Neuronal stem cell (in vitro differentiated cells): ENCODE results near the gene MAGEL2. TPM values are rescaled to one million over a fixed set of nuclear protein-coding genes. Genes with fewer than 3 reads are reported as not detected.
A peak's percentile ranks its signal among the peaks of the same experiment; 100 is the strongest.

Experiments
- DNase-seq: peaks from one replicate; pipeline ENCODE4 v3.0.0-alpha.2; 2013; ENCODE audit warnings: low spot score
- H2AFZ ChIP-seq: one replicate; pipeline ENCODE4 v1.6.1; 2013; ENCODE audit warnings: mild to moderate bottlenecking, low read length, inconsistent platforms
- H2AK5ac ChIP-seq: 2 replicates; pipeline ENCODE4 v1.6.1; 2013; ENCODE audit warnings: low read depth, mild to moderate bottlenecking, inconsistent platforms, low read length, moderate library complexity, mixed read lengths
- H2BK120ac ChIP-seq: 2 replicates; pipeline ENCODE4 v1.6.1; 2013; ENCODE audit warnings: low read depth, mild to moderate bottlenecking, inconsistent platforms, low read length, moderate library complexity, mixed read lengths
- H2BK12ac ChIP-seq: one replicate; pipeline ENCODE4 v1.6.1; 2013; ENCODE audit warnings: low read length, inconsistent platforms
- H2BK15ac ChIP-seq: 2 replicates; pipeline ENCODE4 v1.6.1; 2013; ENCODE audit warnings: mild to moderate bottlenecking, low read length, inconsistent platforms, mixed read lengths
- H2BK5ac ChIP-seq: one replicate; pipeline ENCODE4 v1.6.1; 2013; ENCODE audit warnings: inconsistent platforms, mild to moderate bottlenecking, low read length, moderate library complexity
- H3K14ac ChIP-seq: one replicate; pipeline ENCODE4 v1.6.1; 2013; ENCODE audit warnings: low read length, inconsistent platforms
- H3K18ac ChIP-seq: 2 replicates; pipeline ENCODE4 v1.6.1; 2013; ENCODE audit warnings: low read length, inconsistent platforms
- H3K23ac ChIP-seq: 2 replicates; pipeline ENCODE4 v1.6.1; 2013; ENCODE audit warnings: low read depth, mild to moderate bottlenecking, mixed read lengths, low read length, inconsistent platforms; ENCODE audit not compliant: poor library complexity
- H3K27ac ChIP-seq: replicated peaks from 3 replicates; pipeline ENCODE4 v1.5.1; 2013; ENCODE audit warnings: low read length, inconsistent platforms
- H3K27me3 ChIP-seq, 3 experiments: 2 replicates each; pipeline ENCODE4 v1.6.1; 2013; ENCODE audit warnings: low read length in 3 of 3, mild to moderate bottlenecking in 2 of 3, inconsistent platforms in 1 of 3, low read depth in 1 of 3, mixed read lengths in 1 of 3, moderate library complexity in 1 of 3; ENCODE audit not compliant: control insufficient read depth in 3 of 3, insufficient read depth in 3 of 3
- H3K36me3 ChIP-seq, 2 donors: replicated peaks in 1 of 2; 2 replicates each; pipeline ENCODE4 v1.6.1; 2013; ENCODE audit warnings: low read length in 2 of 2; ENCODE audit not compliant: control insufficient read depth in 2 of 2, insufficient read depth in 2 of 2
- H3K4ac ChIP-seq: 2 replicates; pipeline ENCODE4 v1.6.1; 2013; ENCODE audit warnings: inconsistent platforms, mild to moderate bottlenecking, low read length, moderate library complexity
- H3K4me1 ChIP-seq, 2 donors: 1 replicate in 1 of 2; 2 replicates in 1 of 2; pipeline ENCODE4 v1.6.1; 2013; ENCODE audit warnings: low read length in 2 of 2, low read depth in 1 of 2; ENCODE audit not compliant: control insufficient read depth in 2 of 2, insufficient read depth in 1 of 2
- H3K4me2 ChIP-seq: one replicate; pipeline ENCODE4 v1.6.1; 2013; ENCODE audit warnings: mild to moderate bottlenecking, low read length, inconsistent platforms; ENCODE audit not compliant: insufficient read depth, poor library complexity, severe bottlenecking
- H3K4me3 ChIP-seq, 2 donors: 2 replicates each; pipeline ENCODE4 v1.5.1; 2013; ENCODE audit warnings: low read length in 2 of 2, mild to moderate bottlenecking in 2 of 2, inconsistent platforms in 1 of 2, moderate library complexity in 1 of 2
- H3K79me1 ChIP-seq: one replicate; pipeline ENCODE4 v1.6.1; 2013; ENCODE audit warnings: low read depth, mild to moderate bottlenecking, inconsistent platforms, low read length, moderate library complexity
- H3K9ac ChIP-seq: one replicate; pipeline ENCODE4 v1.6.1; 2013; ENCODE audit warnings: mild to moderate bottlenecking, low read depth, low read length, inconsistent platforms; ENCODE audit not compliant: poor library complexity
- H3K9me3 ChIP-seq, 2 donors: replicated peaks in 1 of 2; 2 replicates each; pipeline versions ENCODE3 to v1.6.1; 2013; ENCODE audit warnings: low read length in 2 of 2, mild to moderate bottlenecking in 2 of 2, inconsistent platforms in 1 of 2, low read depth in 1 of 2, mixed read lengths in 1 of 2, moderate library complexity in 1 of 2; ENCODE audit not compliant: control insufficient read depth in 2 of 2, insufficient read depth in 1 of 2
- H4K8ac ChIP-seq: one replicate; pipeline ENCODE4 v1.6.1; 2013; ENCODE audit warnings: low read depth, mild to moderate bottlenecking, inconsistent platforms, low read length, moderate library complexity
- H4K91ac ChIP-seq: one replicate; pipeline ENCODE4 v1.6.1; 2013; ENCODE audit warnings: low read length, low read depth, mild to moderate bottlenecking, inconsistent platforms; ENCODE audit not compliant: poor library complexity
- WGBS, 2 donors: extraction: QIAGEN DNeasy Blood & Tissue Kit; methylation state at CpG; one replicate each; pipeline ENCODE4 v1.1.7; 2013; ENCODE audit warnings: missing lambda C conversion rate in 2 of 2, mixed read lengths in 1 of 2; ENCODE audit not compliant: insufficient read length in 2 of 2, insufficient replicate concordance in 1 of 2; ENCODE audit errors: extremely low coverage in 2 of 2; 5-methylcytosine and 5-hydroxymethylcytosine counted together
- polyA plus RNA-seq, 2 experiments: library from polyadenylated mRNA; stranded (reverse); fragments of 200-250 nt; gene quantifications; one replicate each; pipeline ENCODE4 v1.2.3, GENCODE V29; 2013

The MAGEL2 gene
- polyA plus RNA-seq (2013, experiment 1 of 2): 3.0 TPM
- 3.0 TPM for polyA plus RNA-seq (2013, experiment 2 of 2)

- H3K4me3 ChIP-seq: peak within 1 kb of the TSS; percentile 59 to 90
- no peak within 1 kb of the TSS for H2BK12ac ChIP-seq
- no peak within 1 kb of the TSS for H3K23ac ChIP-seq
- no peak within 1 kb of the TSS for H2BK15ac ChIP-seq
- no peak within 1 kb of the TSS for H3K18ac ChIP-seq
- DNase-seq: peak; percentile 48
- no peak within 1 kb of the TSS for H3K4ac ChIP-seq
- no peak within 1 kb of the TSS for H3K14ac ChIP-seq
- no peak within 1 kb of the TSS for H2AK5ac ChIP-seq
- H2AFZ ChIP-seq: peak within 1 kb of the TSS; percentile 74
- H3K4me2 ChIP-seq: peak within 1 kb of the TSS; percentile 54
- H4K91ac ChIP-seq: no peak within 1 kb of the TSS
- peaks cover 2 to 4% of the 10 kb centered on the region in 2 donors for H3K4me1 ChIP-seq
- H2BK5ac ChIP-seq: no peak within 1 kb of the TSS
- H3K27me3 ChIP-seq: no peaks in the 10 kb centered on the region
- H3K79me1 ChIP-seq: no peaks in the 10 kb centered on the region
- peaks cover 0 to 9% of the 10 kb centered on the region in 2 donors for H3K9me3 ChIP-seq
- no peak within 1 kb of the TSS for H2BK120ac ChIP-seq
- no CpG with 5 or more reads among the region's 37 CpGs for WGBS, 2 donors
- H3K9ac ChIP-seq: no peak within 1 kb of the TSS
- no peak within 1 kb of the TSS for H3K27ac ChIP-seq
- H4K8ac ChIP-seq: no peak within 1 kb of the TSS
- no peaks in the 10 kb centered on the region for H3K36me3 ChIP-seq
These were observed at the start of gene MAGEL2 for GRCh38 chr15:23647421-23648370. Gene MAGEL2 (minus strand): TSS chr15:23647867. CDS start chr15:23647742, 125 bp downstream.

DNA sequence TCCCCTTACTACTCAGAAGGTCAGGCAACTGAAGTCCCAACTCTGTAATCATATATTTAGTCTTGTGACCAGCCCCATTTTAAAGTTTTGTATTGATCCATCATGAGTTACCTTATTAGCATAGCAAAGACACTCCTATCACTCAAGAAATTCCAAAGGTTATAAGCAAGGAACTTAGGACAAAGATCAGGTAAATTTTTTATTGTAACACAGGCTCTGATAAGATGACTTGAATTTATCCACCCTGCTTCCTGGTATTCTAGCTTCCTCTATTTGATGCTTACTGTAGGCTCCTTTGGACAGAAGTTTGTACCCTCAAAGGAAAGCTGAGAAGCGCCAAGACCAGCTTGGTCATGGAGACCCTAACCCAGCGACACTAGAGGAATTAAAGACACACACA lies 47.6 kb upstream of the MAGEL2 start:
- H3K23ac ChIP-seq: no peak overlapping the region

GRCh38 chr15:23694592-23694991 lies 46.9 kb upstream of the MAGEL2 start:
- no peak overlapping the region for H3K14ac ChIP-seq
- H3K4me3 ChIP-seq: no peak overlapping the region
- WGBS, 2 donors: no CpG with 5 or more reads among the region's 1 CpG

More for the DNA sequence above, 47.6 kb upstream of the MAGEL2 start:
- DNase-seq: no peak
- H3K14ac ChIP-seq: no peak overlapping the region
- H2AK5ac ChIP-seq: no peak overlapping the region
- H3K4me2 ChIP-seq: no peak overlapping the region
- H2BK120ac ChIP-seq: no peak overlapping the region
- no peak overlapping the region for H2AFZ ChIP-seq
- H2BK5ac ChIP-seq: no peak overlapping the region
- H3K79me1 ChIP-seq: no peaks in the 10 kb centered on the region
- no peak overlapping the region for H3K27ac ChIP-seq
- peaks cover 0 to 9% of the 10 kb centered on the region in 2 donors for H3K9me3 ChIP-seq
- no peak overlapping the region for H3K9ac ChIP-seq
- H3K36me3 ChIP-seq: no peaks in the 10 kb centered on the region
- H3K27me3 ChIP-seq: no peaks in the 10 kb centered on the region
- no peak overlapping the region for H2BK12ac ChIP-seq
- H4K91ac ChIP-seq: no peak overlapping the region
- no CpG with 5 or more reads among the region's 2 CpGs for WGBS, 2 donors
- H3K4me1 ChIP-seq: peaks cover 5 to 13% of the 10 kb centered on the region in 2 donors
- H3K4me3 ChIP-seq: no peak overlapping the region
- H3K18ac ChIP-seq: no peak overlapping the region
- no peak overlapping the region for H2BK15ac ChIP-seq
- no peak overlapping the region for H4K8ac ChIP-seq
- H3K4ac ChIP-seq: no peak overlapping the region

GRCh38 chr15:23690450-23690852 lies 42.8 kb upstream of the MAGEL2 start:
- Histone ChIP-seq H3K4me3 (no peak overlapping the region), H3K36me3 (peaks cover 0 to 4% of the 10 kb centered on the region in 2 donors), H3K79me1 (peaks cover 3% of the 10 kb centered on the region), H3K18ac (peak overlapping the region; percentile 86), H4K91ac (no peak overlapping the region), H2BK120ac (no peak overlapping the region), H2BK12ac (no peak overlapping the region), H3K4me1 (peaks cover 9 to 16% of the 10 kb centered on the region in 2 donors), H3K27ac (peak overlapping the region; percentile 66), H4K8ac (no peak overlapping the region), H3K14ac (no peak overlapping the region), H2BK15ac (no peak overlapping the region), H3K27me3 (no peaks in the 10 kb centered on the region), H2AK5ac (no peak overlapping the region), H3K4me2 (no peak overlapping the region), H3K4ac (no peak overlapping the region), H2AFZ (peak overlapping the region; percentile 55), H3K9ac (no peak overlapping the region), H3K23ac (no peak overlapping the region), H2BK5ac (no peak overlapping the region), H3K9me3 (peaks cover 0 to 15% of the 10 kb centered on the region in 2 donors)
- no CpG with 5 or more reads among the region's 5 CpGs for WGBS, 2 donors
- peak; percentile 62 for DNase-seq

More at GRCh38 chr15:23694592-23694991, 46.9 kb upstream of the MAGEL2 start:
- no peak overlapping the region for H2BK12ac ChIP-seq
- H2BK120ac ChIP-seq: no peak overlapping the region
- H3K36me3 ChIP-seq: no peaks in the 10 kb centered on the region
- H2AK5ac ChIP-seq: no peak overlapping the region
- H3K4me2 ChIP-seq: no peak overlapping the region
- no peak overlapping the region for H3K9ac ChIP-seq
- H2BK15ac ChIP-seq: no peak overlapping the region
- H3K4ac ChIP-seq: no peak overlapping the region
- DNase-seq: no peak
- no peaks in the 10 kb centered on the region for H3K79me1 ChIP-seq
- H3K27ac ChIP-seq: no peak overlapping the region
- no peak overlapping the region for H4K91ac ChIP-seq
- peaks cover 0 to 10% of the 10 kb centered on the region in 2 donors for H3K9me3 ChIP-seq
- no peak overlapping the region for H3K23ac ChIP-seq
- H3K18ac ChIP-seq: no peak overlapping the region
- peaks cover 7 to 16% of the 10 kb centered on the region in 2 donors for H3K4me1 ChIP-seq
- no peak overlapping the region for H4K8ac ChIP-seq
- H2BK5ac ChIP-seq: no peak overlapping the region
- H3K27me3 ChIP-seq: no peaks in the 10 kb centered on the region
- H2AFZ ChIP-seq: no peak overlapping the region
